ENCODE measurements around the gene NSG1.

The NSG1 gene

DNA sequence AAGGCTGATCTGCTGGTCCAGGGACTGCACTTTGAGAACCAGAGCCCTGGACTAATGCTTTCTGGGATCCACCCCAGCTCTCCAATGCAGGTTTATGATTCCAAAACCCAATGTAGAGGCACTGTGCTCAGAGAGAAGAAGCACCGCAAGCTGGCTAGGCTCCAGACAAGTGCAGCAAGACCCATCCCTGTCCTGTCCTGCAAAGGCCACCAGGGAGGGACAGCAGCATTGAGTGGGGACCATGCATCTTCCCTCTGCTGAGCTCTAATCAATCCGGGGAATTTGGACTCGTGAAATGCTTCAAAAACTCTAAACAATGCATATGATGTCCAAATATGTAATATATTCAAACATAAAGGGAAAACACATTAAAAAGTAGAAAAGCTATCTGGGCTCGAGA lies 10.8 kb upstream of the NSG1 start:
- no peak for TF ChIP-seq CTCF (conservative IDR thresholded peaks at IDR 0.05)
- TF ChIP-seq ZFX (IDR thresholded peaks at IDR 0.05): no peak
- no peak overlapping the region for H3K27ac ChIP-seq

DNA sequence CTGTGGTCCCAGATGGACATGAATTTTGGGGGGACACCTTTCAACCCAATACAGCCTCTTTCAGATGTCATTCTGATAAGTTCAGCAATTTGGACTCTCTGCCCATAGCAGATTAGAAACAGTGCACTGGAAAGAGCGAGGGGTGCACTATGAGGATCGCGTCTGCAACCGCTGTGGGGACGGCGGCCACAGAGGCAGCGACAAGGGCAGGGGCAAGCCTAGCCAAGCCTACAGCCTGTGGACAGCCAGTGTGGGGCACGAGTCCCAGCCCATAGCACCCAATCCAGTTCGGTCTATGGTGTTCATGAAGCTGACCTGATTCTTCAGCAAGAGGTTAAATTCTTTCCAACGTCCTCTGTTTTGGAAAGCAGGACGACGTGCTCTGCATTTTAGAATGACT lies 9.7 kb upstream of the NSG1 start:
- no peak for TF ChIP-seq ZFX (IDR thresholded peaks at IDR 0.05)
- TF ChIP-seq CTCF (conservative IDR thresholded peaks at IDR 0.05): no peak
- no peak overlapping the region for H3K27ac ChIP-seq

DNA sequence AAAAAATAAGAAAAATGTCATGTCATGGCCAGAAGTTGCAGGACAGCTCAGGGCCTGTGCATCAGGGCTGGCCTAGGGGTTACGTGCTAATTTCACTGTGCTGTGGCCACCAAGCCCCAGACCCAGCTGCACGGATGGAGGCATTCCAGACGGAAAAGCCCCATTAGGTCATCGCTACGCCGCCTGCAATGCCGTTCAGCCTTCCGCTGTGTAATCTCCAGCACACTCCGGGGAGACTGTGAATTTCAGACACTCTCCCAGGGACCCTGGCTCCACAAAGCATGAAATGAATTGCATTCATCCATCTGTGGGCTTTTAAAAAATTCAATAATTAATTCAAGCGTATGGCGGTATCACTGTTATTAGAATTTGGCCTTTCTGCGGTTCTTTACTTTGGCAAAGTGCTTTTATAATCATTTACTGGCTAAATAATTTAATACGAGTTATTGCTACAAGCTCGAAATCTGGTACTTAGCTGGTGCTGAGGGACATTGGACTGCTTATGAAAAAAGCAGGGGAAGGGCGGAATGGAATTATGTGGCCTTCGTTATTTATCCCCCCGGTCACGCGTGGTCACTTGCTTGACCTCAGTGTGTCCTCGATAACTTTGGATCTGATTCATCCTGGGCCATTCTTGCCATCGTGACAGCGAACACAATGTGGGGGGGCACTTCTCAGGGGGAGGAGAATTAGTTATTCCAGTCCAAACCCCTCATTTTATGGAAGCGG lies 9.0 kb upstream of the NSG1 start:
- no peak for TF ChIP-seq ZFX (IDR thresholded peaks at IDR 0.05)
- TF ChIP-seq CTCF (conservative IDR thresholded peaks at IDR 0.05): no peak
- no peak overlapping the region for H3K27ac ChIP-seq

DNA sequence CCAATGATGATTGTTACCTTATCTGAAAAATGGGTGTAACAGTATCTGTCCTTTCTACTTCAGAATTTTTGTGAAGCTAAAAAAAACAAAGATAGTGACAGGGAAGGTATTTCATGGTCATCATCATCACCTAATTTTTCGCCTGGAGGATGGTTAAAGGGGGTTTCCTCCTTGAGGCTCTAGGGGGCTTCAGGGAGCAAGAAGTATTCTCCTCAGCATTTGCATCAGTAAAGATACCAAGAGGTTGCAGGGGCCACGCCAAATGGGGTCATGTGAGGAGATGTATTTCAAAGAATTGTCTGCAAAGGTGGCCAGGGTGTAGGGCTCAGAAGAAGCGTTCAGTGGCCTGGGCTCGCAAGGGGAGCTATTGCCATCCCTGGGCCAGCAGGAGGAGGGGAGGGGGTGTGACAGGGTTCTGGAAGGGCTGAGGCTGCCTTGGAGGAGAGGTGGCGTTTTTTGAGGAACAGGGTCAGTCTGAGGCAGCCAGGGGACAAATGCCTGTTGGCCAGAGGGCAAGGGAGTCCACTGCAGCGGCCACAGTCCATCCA lies 7.3 kb upstream of the NSG1 start:
- H3K27ac ChIP-seq: no peak overlapping the region
- no peak for TF ChIP-seq ZFX (IDR thresholded peaks at IDR 0.05)
- TF ChIP-seq CTCF (conservative IDR thresholded peaks at IDR 0.05): no peak

GRCh38 chr4:4383085-4383484 lies 3.8 kb upstream of the NSG1 start:
- TF ChIP-seq ZFX (IDR thresholded peaks at IDR 0.05) (no peak), CTCF (conservative IDR thresholded peaks at IDR 0.05) (no peak)
- H3K27ac ChIP-seq: no peak overlapping the region

- no peak overlapping the region for H3K27ac ChIP-seq
- no peak for TF ChIP-seq CTCF (conservative IDR thresholded peaks at IDR 0.05)
- no peak for TF ChIP-seq ZFX (IDR thresholded peaks at IDR 0.05)
Measured at GRCh38 chr4:4384837-4385236, 2.1 kb upstream of the NSG1 start.

DNA sequence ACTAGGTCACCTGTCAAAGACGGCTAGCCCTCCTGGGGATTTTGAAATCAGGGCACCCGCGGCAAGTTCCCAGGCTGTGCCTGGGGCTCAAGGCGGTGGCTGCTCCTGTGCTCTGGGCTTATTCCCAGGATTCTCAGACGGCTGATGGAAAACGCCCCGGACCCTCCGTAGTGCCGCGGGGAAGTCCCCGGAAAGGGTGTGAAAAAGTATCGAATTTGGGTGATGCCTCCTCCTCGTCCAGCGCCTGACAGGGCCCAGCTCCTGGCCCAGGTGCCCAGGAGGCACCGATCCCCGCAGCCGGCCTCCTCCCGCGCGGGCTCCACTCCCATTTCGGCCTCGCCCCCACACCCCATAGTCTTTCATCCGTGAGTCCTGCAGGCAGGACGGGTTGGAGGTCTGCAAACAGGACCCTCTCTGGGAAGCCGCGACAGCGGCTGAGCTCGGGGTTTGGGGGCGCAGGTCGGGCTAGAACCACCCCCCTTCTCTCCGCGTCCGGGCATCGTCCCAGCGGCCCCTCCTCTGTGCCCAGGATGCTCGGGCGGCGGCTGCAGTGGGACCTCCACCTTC lies 1.1 kb upstream of the NSG1 start:
- H3K27ac ChIP-seq: no peak overlapping the region
- no peak for TF ChIP-seq CTCF (conservative IDR thresholded peaks at IDR 0.05)
- no peak for TF ChIP-seq ZFX (IDR thresholded peaks at IDR 0.05)

Measured in C4-2B (cell line).